Subcutaneous adipose tissue (tissue), 4 donors: ENCODE data around the gene CNTN4. TPM values are rescaled to one million over a fixed set of nuclear protein-coding genes. Genes with fewer than 3 reads are reported as not detected.

Experiments
- CTCF ChIP-seq: fragments of 450-650 bp; IDR thresholded peaks from one replicate; pipeline ENCODE4 v1.5.1; 2016; ENCODE audit warnings: low read depth, mild to moderate bottlenecking, control low read depth, antibody characterized with exemption, moderate library complexity
- total RNA-seq, 4 donors: library from RNA; depleted of rRNA; stranded (reverse); fragments of >200 nt; gene quantifications; one replicate each; pipeline ENCODE4 v1.1.0, GENCODE V29; 2016

CNTN4 gene
- total RNA-seq, 4 donors from 2014 or later: 4.2 to 10.5 (median 4.6) TPM

GRCh38 chr3:3066378-3066777 is 967.7 kb downstream of the CNTN4 start:
- TF ChIP-seq CTCF: no peak

GRCh38 chr3:3066910-3067309 is 968.2 kb downstream of the CNTN4 start:
- TF ChIP-seq CTCF: no peak

- no peak for TF ChIP-seq CTCF
Observed at GRCh38 chr3:3068358-3068881, 969.8 kb downstream of the CNTN4 start.

GRCh38 chr3:3069723-3070122 is 971.1 kb downstream of the CNTN4 start:
- TF ChIP-seq CTCF: no peak

- no peak for TF ChIP-seq CTCF
Observed at GRCh38 chr3:3071136-3071535, 972.5 kb downstream of the CNTN4 start.

GRCh38 chr3:3074551-3075257 is 976.0 kb downstream of the CNTN4 start:
- no peak for TF ChIP-seq CTCF

- TF ChIP-seq CTCF: no peak
Observed at GRCh38 chr3:3080309-3080708, 981.6 kb downstream of the CNTN4 start.
